SIG-M5 treated with dmso at 0.1 percent for 504 hours (cell line): ENCODE data around the gene ATP2B3.

Experiments
- DNase-seq: peaks from one replicate; lab custom pipeline; 2025; ENCODE audit not compliant: unreplicated experiment; lab: John Stamatoyannopoulos, UW

ATP2B3 gene

DNA sequence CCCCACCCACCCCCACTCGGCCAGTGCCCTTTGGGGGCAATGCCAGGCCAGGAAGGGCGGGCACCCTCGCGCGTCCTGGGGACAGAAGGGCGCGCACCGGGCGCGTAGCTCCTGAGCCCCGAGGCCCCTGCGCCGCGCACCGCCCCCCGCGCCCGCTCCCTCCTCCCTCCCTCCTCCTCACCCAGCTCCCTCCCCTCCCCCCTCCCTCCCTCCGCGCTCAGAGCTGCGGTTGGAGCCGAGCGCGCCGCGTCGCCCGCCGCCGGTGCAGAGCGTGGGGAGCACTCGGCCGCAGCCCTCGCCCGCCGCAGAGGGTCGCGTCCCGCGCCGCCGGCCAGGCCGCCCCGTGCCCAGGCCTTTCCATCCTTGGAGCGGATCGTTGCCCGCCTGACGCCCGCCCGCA is at the start of gene ATP2B3:
Gene ATP2B3, plus strand, starts transcription at position 220 of the 400 bp plus-strand sequence. CDS start 18,606 bp downstream, outside the sequence.
- DNase-seq = no peak

- no peak for DNase-seq
Observed at GRCh38 chrX:153468008-153468580, 49.3 kb upstream of the ATP2B3 start.

DNA sequence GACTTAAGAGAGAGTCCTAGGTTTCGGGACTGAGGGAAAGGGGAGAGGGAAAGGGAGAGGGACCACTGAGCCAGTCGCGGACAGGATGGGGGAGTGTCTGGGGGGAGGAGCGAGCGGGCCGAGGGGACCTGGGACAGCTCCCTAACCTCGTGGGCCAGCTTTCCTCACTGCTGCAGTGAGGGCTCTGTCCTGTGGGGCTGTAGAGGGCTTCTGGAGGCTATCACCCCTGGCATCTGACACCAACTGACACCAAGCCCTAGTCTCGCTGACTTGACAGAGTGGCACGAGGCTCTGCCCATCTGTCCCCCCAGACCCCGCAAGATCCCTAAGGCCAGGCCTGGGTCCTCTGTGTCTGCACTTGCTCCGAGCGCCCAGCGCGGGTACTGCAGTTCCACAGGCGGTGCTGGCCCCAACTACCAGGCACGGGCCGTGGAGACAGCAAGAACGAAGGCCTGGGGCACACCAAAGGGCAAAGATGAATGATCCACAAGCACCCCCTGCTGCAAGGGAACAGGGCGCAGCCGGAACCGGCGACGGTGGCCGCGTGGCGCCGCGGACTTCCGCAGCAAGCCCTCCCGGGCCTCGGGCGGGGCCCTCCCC is 47.5 kb upstream of the ATP2B3 start:
- DNase-seq = peak; percentile 38

DNA sequence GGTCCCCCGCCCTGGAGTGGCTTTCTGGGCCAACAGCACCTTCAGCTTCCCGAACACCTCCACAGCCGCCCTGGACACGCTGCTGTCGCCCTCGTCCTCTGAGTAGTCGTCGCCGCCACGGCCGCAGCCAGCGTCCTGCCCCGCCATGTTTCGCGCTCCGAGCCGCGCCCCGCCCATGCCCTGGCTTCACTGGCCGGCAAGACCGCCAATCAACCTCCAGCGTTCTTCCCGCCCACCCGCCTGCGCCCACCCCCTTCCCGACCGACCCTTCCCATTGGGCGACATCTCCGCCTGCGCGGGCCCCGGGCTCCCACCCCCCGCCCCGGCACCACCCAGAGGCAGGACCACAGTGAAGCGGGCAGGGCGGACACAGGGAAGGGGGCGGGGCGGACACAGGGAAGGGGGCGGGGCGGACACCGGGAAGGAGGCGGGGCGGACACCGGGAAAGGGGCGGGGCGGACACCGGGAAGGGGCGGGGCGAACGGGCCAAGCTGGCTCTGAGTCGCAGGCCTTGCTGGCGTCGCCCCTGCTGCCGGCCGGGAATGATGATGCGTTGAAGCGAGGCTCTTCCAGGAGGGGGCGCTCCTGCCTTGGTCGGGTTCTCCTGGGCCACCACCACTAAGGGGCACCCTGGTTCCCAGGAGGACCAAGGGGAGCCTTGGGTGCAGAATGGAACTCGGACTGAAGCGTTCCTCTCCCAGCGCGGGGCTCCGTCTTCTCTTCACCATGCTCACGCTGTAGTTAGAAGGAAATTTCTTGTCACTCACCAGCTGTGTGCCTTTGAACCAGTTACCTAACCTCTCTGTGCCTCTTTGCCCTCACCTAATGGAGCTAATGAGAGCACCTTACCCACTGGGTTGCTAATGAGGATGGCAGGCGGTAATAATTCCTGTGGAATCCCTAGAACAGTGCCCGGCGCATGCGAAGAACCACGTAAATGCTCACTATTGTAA is 46.8 kb upstream of the ATP2B3 start, which contains the start of gene HAUS7:
Gene HAUS7, minus strand, starts transcription at position 166 of the 953 bp plus-strand sequence. Its CDS starts 19 bp downstream, at position 147.
- peak; percentile 76 for DNase-seq

DNA sequence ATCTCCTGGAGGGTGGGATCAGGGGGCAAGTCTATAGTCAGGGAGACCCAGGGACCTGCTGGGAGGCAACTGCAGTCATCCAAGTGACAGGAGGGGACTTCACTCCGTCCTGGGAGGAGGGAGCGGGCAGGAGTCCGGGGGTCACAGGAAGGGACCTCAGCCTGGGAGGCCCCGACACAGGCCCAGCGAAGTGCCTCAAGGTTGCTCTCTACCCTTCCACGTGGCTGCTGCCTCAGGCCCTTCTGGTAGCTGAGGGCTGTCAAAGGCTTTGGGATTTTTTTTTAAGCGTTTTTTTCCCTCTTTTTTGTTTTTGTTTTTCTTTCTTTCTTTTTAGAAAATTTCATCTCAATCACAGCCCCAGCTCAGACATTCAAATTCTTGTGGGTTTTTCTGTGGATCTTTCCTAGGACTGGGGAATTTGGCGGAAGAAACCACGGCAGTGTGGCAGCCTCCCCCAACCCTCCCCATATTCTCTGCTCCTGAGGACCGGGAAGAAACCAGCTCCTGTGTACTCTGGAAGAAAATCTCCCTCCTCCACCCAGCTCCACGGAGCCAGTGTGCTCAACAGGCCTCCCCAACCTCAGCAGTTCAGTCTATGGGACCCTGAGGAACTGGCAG is 45.7 kb upstream of the ATP2B3 start:
- DNase-seq = no peak

DNA sequence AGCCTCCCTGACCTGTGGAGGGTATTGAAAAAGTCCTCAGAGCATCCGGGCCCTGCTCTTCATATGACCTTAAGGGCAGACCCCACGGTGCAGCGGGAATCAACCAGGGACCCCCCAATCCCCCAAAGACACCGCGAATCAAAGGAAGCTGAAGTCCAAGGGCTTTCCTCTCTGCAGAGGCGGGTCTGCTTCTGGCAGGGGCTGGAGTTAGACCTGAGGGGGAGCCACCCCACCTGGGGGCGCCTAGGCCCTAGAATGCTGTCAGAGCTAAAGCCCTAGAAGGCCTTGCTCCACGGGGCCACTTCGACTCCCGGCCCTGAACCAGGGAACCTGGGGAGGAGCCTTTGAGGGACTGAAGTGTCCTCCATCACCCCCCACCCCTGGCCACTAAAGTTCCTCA is 44.3 kb upstream of the ATP2B3 start:
- no peak for DNase-seq

- no peak for DNase-seq
Observed at GRCh38 chrX:153474266-153474665, 43.2 kb upstream of the ATP2B3 start.

DNA sequence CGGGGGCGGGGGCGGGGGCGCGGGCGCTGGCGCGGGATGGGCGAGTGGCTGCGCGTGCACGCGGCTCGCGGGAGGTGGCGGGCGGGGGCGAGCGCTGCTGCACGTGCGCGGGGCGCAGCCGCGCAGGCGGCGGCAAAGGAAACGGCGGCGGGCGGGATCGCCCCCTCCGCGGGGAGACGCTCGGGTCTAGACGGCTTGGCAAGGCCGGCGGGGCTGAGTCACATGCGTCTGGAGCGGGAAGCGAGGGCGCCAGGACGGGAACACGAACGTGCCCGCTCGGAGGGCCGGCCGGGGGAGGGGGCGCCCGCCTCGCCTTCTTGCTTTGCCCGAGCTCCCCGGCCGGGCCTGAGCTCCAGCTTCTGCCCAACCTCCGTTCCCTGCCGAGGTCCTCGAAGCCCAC is 42.7 kb upstream of the ATP2B3 start:
- no peak for DNase-seq

DNA sequence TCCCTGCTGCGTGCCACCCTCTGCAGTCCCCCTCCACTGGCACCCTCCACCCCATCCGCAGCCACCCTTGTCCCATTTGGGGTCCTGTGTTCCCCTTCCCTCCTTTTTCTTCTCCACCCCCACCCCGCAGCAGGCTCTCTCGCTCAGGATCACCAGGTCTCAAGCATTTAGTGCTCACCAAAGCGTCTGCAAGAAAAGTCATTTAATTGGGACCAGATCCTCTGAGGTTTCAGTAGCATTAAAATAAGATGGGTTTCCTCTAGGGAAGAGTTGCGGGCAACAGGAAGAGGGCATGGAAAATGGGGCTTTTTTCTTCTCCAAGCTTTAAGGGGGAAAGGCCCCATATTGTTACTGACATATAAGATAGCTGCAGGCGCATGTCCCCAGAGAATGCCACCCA is 42.2 kb upstream of the ATP2B3 start:
- no peak for DNase-seq

- DNase-seq = no peak
Observed at GRCh38 chrX:153475751-153476281, 41.6 kb upstream of the ATP2B3 start.

DNA sequence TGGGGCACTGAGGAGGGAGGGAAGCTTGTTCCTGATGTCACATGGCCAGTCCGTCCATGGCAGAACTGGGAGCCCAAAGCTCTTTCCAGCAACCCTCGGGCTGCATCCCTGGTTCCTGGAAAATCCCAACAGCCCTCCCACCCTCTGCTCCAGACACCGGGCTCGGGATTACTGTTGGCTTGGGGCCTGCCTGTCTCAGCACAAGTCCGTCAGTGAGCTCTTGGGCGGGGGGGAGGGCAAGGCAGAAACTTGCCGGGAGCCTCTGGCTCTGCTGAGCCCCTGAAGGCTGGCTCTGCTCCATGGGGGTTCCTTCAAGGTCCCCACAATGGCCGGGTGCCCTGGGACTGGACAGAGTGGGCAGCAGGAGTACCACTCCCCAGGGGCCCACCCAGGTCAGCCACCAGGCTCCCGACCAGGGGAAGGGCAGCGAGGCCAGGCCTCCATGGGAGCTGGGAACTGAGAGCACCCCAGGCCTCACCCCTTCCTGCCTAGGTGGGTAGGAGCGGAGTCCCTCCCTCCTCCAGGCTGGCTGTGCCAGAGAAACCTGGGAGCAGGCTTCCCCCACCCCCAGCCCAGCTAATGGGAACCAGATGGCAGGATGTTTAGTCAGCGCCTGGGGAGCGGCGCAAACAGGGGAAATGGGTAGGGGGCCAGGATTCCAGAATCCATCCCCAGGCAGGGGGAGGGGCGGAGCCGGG is 40.6 kb upstream of the ATP2B3 start:
- DNase-seq = no peak

DNA sequence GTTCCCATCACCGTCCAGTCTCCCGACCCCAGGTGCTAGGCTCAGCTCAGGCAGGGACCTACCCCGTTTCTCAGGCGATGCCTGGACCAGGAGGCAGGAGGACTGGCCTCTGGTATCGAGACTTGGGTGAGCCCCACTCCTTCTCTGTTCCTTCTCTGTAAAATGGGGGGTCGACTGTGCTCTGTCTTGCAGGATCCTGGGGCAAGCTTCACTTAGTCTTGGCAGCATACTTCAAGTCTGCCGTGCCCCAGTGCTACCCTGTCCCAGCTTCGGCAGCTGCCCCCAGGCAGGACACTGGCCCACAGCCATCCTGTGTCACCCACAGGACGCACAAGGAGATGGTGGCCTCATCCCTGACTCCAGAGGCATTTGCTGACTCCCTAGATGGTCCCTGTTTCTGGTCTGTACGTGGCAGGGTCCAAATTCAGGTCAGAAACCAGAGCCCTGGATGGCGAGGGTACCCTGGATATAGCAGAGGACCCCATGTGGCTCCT is 40.0 kb upstream of the ATP2B3 start:
- no peak for DNase-seq

DNA sequence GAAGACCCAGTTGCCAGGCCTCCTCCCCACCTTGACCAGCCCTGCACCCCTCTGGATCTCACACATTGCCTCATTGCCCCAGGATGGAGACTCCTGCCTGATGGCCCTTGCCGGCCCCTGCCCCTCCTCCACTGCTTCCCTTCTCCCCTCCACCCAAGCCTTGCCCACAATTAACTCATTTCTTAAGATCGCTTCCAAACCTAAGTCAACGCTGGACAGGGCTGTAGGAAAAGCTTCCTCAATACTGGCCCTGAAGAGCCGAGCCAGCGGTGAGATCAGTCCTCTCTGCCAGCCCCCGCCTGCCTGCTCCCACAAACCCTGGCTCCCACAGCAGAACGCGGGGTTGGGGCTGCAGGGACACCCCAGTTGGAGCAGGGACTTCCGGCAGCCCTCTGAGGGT is 39.5 kb upstream of the ATP2B3 start:
- DNase-seq = no peak

GRCh38 chrX:153478746-153479145 is 38.7 kb upstream of the ATP2B3 start:
- DNase-seq = no peak

DNA sequence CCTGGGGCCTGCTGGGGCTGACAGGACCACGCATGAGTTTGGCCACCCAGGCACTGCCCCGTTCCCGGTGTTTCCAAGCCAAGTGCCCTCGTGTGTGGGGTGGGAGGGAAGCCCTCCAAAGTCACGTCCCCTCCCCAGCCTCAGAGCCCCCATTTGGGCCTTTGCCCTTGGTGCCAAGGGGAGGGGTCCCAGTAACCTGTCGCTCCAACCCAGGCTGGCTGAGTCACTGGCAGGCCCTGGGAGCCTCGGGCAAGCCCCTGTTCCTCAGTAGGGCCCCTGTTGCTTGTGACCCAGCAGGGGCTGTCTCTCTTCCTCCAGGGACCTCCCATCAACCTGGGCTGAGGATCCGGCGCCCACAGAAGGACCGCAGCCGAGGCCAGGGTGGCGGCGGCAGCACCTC is 36.4 kb upstream of the ATP2B3 start:
- DNase-seq = no peak

DNA sequence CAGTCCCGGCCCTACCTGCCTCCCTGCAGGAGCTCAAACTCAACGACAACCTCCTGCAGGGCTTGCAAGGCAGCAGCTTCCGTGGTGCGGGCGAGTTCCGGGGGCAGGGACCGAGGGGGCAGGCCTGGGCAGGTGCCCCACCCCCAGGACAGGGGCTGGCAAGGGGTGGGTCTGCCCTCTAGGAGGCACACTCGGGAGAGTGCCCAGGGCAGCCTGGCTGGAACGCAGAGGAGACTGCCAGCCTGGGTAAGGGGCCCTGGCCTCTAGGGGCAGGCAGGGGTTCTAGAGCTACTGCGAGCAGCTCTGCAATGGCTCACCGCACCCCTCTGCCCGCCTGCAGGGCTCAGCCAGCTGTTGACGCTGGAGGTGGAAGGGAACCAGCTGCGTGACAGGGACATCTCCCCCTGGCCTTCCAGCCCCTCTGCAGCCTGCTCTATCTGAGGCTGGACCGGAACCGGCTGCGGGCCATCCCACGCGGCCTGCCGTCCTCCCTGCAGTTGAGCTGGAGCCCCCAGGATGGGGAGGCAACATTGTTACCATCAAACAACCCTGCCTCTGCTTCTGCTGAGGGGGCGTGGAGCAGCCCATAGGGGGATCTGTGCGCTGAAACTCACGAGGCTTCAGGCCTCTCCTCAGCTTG is 34.9 kb upstream of the ATP2B3 start:
- DNase-seq = no peak

GRCh38 chrX:153485396-153486080 is 31.9 kb upstream of the ATP2B3 start:
- DNase-seq = no peak

GRCh38 chrX:153486171-153486570 is 31.3 kb upstream of the ATP2B3 start:
- no peak for DNase-seq

DNA sequence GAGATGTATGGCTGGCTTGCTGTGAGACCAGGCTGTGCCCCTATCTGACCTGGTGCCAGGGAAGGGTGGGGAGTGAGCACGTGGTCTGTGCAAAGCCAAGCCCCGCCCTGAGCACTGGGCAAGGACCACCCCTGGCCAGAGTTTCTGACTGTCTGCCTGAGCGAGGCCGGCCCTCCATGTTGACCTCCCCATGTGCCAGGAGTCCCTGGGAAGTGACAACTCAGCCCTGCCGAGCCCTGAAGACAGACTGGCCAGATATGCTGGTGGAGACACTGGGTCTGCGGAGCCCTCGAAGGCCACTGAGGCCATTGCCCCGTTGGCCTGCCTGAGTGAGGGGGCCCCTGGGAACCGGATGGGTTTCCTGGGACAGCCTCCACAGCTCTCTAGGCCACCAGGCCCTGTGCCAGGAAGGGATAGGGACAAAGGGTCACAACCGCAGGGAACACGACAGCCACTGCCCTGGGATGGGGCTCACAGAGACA is 29.8 kb upstream of the ATP2B3 start:
- DNase-seq = no peak
